ENCODE measurements around the gene DISC1.
"Not testable (repeated sequence)": the region's sequence is repeated elsewhere in the genome, so short reads cannot be mapped to it uniquely, and the experiment has no call there.

The DISC1 gene

DNA sequence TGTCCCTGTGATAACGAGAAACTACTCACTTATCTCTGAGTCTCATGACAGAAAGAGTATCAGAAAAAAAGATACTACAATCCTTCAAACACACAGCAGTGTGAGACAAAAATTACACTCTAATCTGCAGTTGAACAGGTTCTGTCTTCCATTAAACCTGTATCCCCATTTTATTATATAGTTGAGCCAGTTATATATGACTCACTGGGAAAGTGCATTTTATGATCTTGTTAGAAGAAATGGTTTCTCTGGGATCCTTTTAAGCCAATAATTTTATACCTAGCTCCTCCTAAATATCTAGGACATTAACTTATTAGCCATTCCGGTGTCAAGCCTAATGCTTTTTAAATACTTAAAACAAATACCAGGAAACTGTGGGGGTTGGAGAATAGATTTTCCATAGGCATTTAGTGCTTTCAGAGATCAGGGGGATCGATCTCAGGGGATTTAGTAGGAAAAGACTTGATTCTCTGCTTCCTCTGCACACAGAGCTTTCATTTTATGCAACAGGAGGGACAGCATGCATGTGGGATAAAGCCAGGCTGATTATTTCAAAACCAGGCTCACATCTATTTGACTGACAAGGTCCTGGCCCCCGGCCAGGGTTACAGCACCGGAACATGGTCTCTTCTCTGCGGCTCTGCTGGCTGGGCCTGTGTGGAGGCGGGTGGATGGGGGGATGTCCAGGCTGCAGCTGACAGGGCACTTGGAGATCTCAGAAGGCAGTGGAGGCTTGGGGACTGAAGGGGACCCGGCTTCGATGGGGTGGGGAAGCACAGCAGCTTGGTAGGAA is 310.6 kb downstream of the DISC1 start:
- DNase-seq, result no peak

DNA sequence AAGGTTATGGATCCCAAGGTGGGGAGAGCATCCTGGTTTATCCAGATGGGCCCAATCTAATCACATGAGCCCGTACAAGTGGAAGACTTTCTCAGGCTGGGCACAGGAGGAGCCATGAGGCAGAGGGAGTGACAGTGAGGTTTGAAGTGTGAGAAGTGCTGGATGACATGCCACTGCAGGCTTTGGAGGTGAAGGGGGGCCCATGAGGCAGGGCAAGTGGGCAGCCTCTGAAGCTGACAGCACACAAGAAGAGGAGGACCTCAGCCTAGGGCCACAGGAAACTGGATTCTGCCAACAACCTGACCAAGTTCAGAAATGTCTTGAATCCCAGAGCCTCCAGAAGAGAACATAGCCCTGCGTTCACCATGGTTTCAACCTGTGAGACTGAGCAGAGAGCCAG is 311.6 kb downstream of the DISC1 start:
- no peak for DNase-seq

GRCh38 chr1:231938711-231939110 is 312.1 kb downstream of the DISC1 start:
- DNase-seq, result no peak

- DNase-seq, result no peak
Measured at GRCh38 chr1:231939118-231939517, 312.5 kb downstream of the DISC1 start.

DNA sequence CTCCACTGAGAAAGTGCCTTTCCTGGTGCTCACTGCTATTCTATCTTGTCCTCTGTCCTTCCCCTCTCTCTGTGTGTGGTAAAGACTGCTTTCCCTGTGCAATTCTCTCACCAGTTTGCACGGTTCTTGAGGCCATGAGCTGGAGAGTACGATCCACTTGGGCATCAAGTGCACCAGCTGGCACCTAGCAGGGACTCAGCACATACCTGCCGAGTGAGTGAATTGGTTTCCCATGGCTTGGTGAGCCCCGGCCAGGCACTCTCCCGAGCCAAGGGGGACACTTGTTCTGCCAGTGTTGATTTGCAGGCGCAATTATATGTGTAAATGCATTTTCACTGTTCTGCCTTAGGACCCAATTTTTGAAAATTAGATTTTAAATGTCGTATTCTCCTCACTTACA is 313.5 kb downstream of the DISC1 start:
- DNase-seq, result no peak

- DNase-seq, result no peak
Measured at GRCh38 chr1:231940701-231941100, 314.1 kb downstream of the DISC1 start.

GRCh38 chr1:231943084-231943483 is 316.5 kb downstream of the DISC1 start:
- no peak for DNase-seq

DNA sequence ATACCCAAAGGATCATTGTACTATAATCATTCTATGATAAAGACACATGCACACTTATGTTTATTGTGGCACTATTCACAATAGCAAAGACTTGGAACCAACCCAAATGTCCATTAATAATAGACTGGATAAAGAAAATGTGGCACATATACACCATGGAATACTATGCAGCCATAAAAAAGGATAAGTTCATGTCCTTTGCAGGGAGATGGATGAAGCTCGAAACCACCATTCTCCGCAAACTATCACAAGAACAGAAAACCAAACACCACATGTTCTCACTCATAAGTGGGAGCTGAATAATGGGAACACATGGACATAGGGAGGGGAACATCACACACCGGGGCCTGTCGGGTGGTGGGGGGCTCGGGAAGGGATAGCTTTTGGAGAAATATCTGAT is 321.5 kb downstream of the DISC1 start:
- DNase-seq, result not testable (repeated sequence)

GRCh38 chr1:231949277-231950091 is 322.9 kb downstream of the DISC1 start:
- no peak for DNase-seq

DNA sequence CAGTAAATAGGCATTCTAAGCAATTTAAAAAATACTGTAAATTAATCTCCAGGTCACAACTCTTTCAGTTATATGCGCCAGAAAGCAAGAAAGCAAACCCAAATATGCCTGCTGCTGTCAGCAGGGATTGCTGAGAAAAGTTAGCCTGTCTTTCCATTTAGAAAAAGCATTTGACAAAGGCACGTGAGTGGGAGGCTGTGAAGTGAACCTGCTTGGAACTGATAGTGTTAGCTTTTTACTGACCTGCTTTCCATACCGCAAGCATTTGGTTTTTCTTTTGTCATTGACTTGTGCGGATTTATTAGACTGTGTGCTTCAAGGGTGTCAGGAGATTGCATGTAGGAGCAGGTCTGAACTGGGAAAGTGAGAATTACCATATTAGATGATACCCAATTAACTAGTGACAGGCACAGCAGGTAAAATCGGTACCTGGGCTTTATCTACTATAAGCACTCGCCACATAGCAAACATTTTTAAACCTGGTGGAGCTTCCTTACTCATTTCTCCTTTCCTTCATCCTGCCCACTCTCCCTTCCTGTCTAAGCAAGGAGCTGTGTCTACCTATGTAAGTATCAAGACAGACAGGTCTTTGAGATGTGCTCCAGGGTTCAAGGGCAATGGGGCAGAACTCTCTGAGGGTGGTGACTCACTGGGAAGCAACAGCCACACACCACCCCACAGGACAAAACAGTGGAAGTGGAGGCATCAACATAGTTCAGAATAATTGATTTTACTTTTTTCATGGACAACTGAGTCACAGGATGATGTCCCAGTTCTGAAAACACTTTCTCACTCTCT is 323.9 kb downstream of the DISC1 start:
- no peak for DNase-seq

GRCh38 chr1:231951374-231951773 is 324.8 kb downstream of the DISC1 start:
- no peak for DNase-seq

- no peak for DNase-seq
Measured at GRCh38 chr1:231952154-231952553, 325.6 kb downstream of the DISC1 start.

- no peak for DNase-seq
Measured at GRCh38 chr1:231953660-231954059, 327.1 kb downstream of the DISC1 start.

DNA sequence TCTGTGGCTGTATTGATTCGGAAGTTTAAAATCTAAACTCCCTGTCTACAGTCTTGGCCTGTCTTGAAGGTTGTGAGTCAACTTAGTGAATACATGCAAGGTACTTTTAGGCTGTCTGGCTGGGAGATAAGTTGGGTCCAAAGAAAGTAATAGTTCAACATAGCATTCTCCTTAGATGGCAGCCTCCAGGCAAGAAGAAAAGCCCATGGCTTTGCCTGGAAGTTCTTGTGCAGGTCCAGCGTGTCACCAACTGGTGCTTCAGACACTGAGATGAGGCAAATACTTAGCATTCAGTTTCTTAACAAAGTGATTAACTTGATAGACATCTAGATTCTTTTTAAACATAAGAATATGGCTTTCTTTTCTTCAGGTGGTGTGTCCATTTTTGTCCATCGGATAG is 328.2 kb downstream of the DISC1 start:
- no peak for DNase-seq

- no peak for DNase-seq
Measured at GRCh38 chr1:231957359-231957758, 330.8 kb downstream of the DISC1 start.

GRCh38 chr1:231958448-231958847 is 331.9 kb downstream of the DISC1 start:
- no peak for DNase-seq

GRCh38 chr1:231959225-231959884 is 332.8 kb downstream of the DISC1 start:
- DNase-seq, result no peak

DNA sequence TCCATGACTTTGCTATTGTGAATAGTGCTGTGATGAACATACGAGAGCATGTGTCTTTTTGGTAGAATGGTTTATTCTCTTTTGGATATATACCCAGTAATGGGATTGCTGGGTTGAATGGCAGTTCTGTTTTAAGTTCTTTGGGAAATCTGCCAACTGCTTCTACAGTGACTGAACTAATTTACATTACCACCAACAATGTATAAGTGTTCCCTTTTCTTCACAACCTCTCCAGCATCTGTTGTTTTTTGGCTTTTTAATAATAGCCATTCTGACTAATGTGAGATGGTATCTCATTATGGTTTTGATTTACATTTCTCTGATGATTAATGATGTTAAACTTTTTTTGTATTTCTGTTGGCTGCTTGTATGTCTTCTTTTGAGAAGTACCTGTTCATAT is 335.2 kb downstream of the DISC1 start:
- not testable (repeated sequence) for DNase-seq

DNA sequence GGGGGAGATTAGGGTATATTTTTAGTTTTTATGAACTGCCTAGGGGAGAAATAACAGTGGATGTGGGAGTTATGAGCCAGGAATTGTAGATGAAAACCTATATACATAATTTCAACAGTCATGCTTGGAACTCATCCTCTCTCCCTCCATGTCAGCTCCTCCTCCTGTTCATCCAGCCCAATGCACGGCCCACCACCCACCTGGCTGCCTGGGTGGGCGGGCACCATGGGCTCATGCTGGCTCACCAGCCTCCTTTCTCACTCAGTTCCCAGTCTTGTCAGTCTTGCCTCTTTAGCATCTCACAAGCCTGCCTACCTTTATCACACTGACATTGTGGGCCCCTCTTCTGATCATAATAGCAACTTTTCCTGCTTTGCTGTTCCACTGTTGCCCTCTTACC is 336.0 kb downstream of the DISC1 start:
- DNase-seq, result no peak

- no peak for DNase-seq
Measured at GRCh38 chr1:231964241-231964640, 337.7 kb downstream of the DISC1 start.

DNA sequence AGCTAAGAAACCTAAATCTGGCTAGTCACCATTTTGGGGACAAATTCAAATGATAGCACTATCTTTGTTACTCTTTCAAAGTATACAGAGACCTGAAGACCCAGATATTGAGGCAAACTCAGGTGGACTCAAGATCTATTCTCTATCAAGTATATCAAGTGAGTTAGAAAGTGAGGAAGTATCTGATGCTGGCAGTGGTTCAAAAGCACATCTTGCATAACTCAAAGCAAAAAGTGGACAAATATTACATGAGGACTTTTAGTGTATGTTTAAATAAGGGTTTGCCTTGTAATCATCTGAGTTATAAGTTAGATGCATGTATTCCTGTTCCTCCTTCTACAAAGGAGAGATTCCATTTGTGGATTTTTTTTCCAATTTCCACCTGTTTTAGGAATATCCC is 338.4 kb downstream of the DISC1 start:
- no peak for DNase-seq

GRCh38 chr1:231965615-231966014 is 339.0 kb downstream of the DISC1 start:
- no peak for DNase-seq

DNA sequence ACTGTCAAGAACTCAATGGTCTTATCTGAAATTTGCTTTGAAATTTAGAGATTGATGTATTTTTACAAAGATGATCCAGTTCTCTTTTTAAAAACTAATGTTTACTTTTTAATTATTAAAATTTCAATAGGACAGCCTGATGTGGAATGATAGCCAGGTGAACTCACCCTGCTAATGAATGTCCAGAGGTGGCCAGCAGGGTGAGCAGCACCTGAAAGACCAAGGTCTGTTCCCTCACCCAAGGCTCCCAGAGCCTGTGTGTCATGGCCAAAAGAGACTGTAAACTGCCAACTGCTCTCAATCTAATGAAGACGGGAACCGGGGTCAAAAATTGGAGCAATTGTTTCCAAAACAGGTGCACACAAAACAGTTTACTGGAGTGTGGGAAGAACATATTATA is 340.4 kb downstream of the DISC1 start:
- no peak for DNase-seq

Data from effector CD4-positive, alpha-beta T cell (primary cell).